HepG2 (cell line): ENCODE results near the gene SYNE1. TPM values are rescaled to one million over a fixed set of nuclear protein-coding genes. Genes with fewer than 3 reads are reported as not detected.

Experiments used
- AFF4 ChIP-seq: sonication (generic); formaldehyde crosslinking; IDR thresholded peaks from 2 replicates; pipeline ENCODE4 v1.4.0; 2020; ENCODE audit warnings: missing genetic modification reagents
- DZIP1 ChIP-seq: sonication (generic); formaldehyde crosslinking; IDR thresholded peaks from 2 replicates; pipeline ENCODE4 v1.5.0; 2020; ENCODE audit warnings: mild to moderate bottlenecking, missing genetic modification reagents
- FOXA1 ChIP-seq, 2 experiments: fragments of 450-650 bp in 1 of 2; sonication (generic) in 1 of 2; formaldehyde crosslinking in 1 of 2; IDR thresholded peaks; 2 replicates each; pipeline versions ENCODE4 v1.4.0 to v1.6.1; 2016 to 2020; ENCODE audit warnings: missing genetic modification reagents in 1 of 2
- HNF1A ChIP-seq, 2 experiments: sonication (generic) in 1 of 2; formaldehyde crosslinking in 1 of 2; IDR thresholded peaks; 2 replicates each; pipeline versions ENCODE4 v1.4.0 to v1.6.1; 2016 to 2020; ENCODE audit warnings: borderline replicate concordance in 1 of 2, low read depth in 1 of 2, mild to moderate bottlenecking in 1 of 2, missing genetic modification reagents in 1 of 2
- NPAS2 ChIP-seq: sonication (generic); formaldehyde crosslinking; IDR thresholded peaks from 2 replicates; pipeline ENCODE4 v1.8.0; 2022; ENCODE audit warnings: mild to moderate bottlenecking, missing genetic modification reagents, borderline replicate concordance
- SP5 ChIP-seq: IDR thresholded peaks from 2 replicates; pipeline ENCODE4 v1.6.1; 2016; ENCODE audit warnings: low read depth, borderline replicate concordance
- TEF ChIP-seq: sonication (generic); formaldehyde crosslinking; IDR thresholded peaks from 2 replicates; pipeline ENCODE4 v1.5.0; 2020; ENCODE audit warnings: missing genetic modification reagents
- ZFP90 ChIP-seq: sonication (generic); formaldehyde crosslinking; IDR thresholded peaks from 2 replicates; pipeline ENCODE4 v1.8.0; 2022; ENCODE audit warnings: missing genetic modification reagents, mild to moderate bottlenecking, inconsistent platforms, borderline replicate concordance
- ZKSCAN5 ChIP-seq: sonication (generic); formaldehyde crosslinking; IDR thresholded peaks from 2 replicates; pipeline ENCODE4 v1.5.1; 2020; ENCODE audit warnings: mild to moderate bottlenecking, missing genetic modification reagents
- ZNF331 ChIP-seq: sonication (generic); formaldehyde crosslinking; IDR thresholded peaks from 2 replicates; pipeline ENCODE4 v1.4.0; 2020; ENCODE audit warnings: missing genetic modification reagents
- ZNF468 ChIP-seq: sonication (generic); formaldehyde crosslinking; IDR thresholded peaks from 2 replicates; pipeline ENCODE4 v1.8.0; 2022; ENCODE audit warnings: mild to moderate bottlenecking, moderate library complexity, missing genetic modification reagents
- ZNF670 ChIP-seq: sonication (generic); formaldehyde crosslinking; IDR thresholded peaks from 2 replicates; pipeline ENCODE4 v1.8.0; 2022; ENCODE audit warnings: mild to moderate bottlenecking, missing genetic modification reagents, borderline replicate concordance
- ZNF740 ChIP-seq: sonication (generic); formaldehyde crosslinking; IDR thresholded peaks from 2 replicates; pipeline ENCODE4 v1.4.0; 2020; ENCODE audit warnings: missing genetic modification reagents
- ZSCAN20 ChIP-seq: sonication (generic); formaldehyde crosslinking; IDR thresholded peaks from 2 replicates; pipeline ENCODE4 v1.4.0; 2020; ENCODE audit warnings: missing genetic modification reagents, mild to moderate bottlenecking, borderline replicate concordance
- polyA plus RNA-seq, 8 experiments: library from polyadenylated mRNA; depleted of rRNA in 3 of 8; stranded (reverse) in 7 of 8; unstranded in 1 of 8; fragments of >200 nt; fragmentation: Illumina TruSeq in 4 of 8; extraction: Trizol in 4 of 8; gene quantifications; 2 replicates each; pipeline versions ENCODE4 v1.2.1 to v1.2.3, GENCODE V29; 2011 to 2016; ENCODE audit warnings: low read depth in 4 of 8, missing spikeins in 1 of 8, mixed read lengths in 1 of 8; ENCODE audit not compliant: insufficient read depth in 1 of 8
- total RNA-seq, 5 experiments: library from RNA; depleted of rRNA; stranded (reverse); fragments of >200 nt; fragmentation: Illumina TruSeq; extraction: Trizol; gene quantifications; 2 replicates each; pipeline ENCODE4 v1.2.3, GENCODE V29; 2016; ENCODE audit warnings: low read depth in 1 of 5

Gene SYNE1
- total and polyA plus RNA-seq, 2 of the 13 experiments (the other 11 are each of a cell fraction or from before 2014, with no cell fraction given), result 5.5 to 15.9 TPM

GRCh38 chr6:152301021-152301764 lies 336.0 kb downstream of the SYNE1 start (continued):
- TF ChIP-seq AFF4 (CRISPR knock-in tag) (no peak), ZNF670 (no peak), ZSCAN20 (no peak), SP5 (CRISPR knock-in tag) (no peak; the same call in 1 of the 2 replicates), ZNF468 (CRISPR knock-in tag) (no peak), ZNF331 (CRISPR knock-in tag) (peak; percentile 7; the same call in 1 of the 2 replicates), TEF (peak; percentile 65; the same call in 1 of the 2 replicates), ZKSCAN5 (CRISPR knock-in tag) (no peak), HNF1A (IDR thresholded peaks at IDR 0.05; ENCODE audit: low read depth) (peak; percentile 82), HNF1A (CRISPR knock-in tag; IDR thresholded peaks at IDR 0.05; ENCODE audit: borderline replicate concordance) (peak; percentile 71; the same call in 1 of the 2 replicates), FOXA1 (IDR thresholded peaks at IDR 0.05) (no peak), FOXA1 (CRISPR knock-in tag; IDR thresholded peaks at IDR 0.05) (peak; percentile 84), ZFP90 (CRISPR knock-in tag) (0 out of 2 replicates have a peak, but pooled peaks have one; percentile 27), ZNF740 (CRISPR knock-in tag) (0 out of 2 replicates have a peak, but pooled peaks have one; percentile 52), DZIP1 (CRISPR knock-in tag) (no peak), NPAS2 (CRISPR knock-in tag) (no peak)
